A549 treated with AZD9567 at 1 μM for 4 hours (cell line): ENCODE results near the gene POTEG. TPM values are rescaled to one million over a fixed set of nuclear protein-coding genes. Genes with fewer than 3 reads are reported as not detected.

Experiments
- total RNA-seq: library from RNA; stranded (reverse); fragments of 200-300 nt; extraction: Qiagen RNA extraction; gene quantifications from 5 replicates; pipeline ENCODE4 v1.2.3, GENCODE V29; 2022; ENCODE audit not compliant: insufficient read depth

Gene POTEG
- total RNA-seq, result not detected in 5 replicates

GRCh38 chr14:19434241-19434640 is at the start of gene POTEG:
Gene POTEG (minus strand): TSS chr14:19434341. CDS start chr14:19434289, 52 bp downstream.

